Measurements from ENCODE around the gene KIF21A. TPM values are rescaled to one million over a fixed set of nuclear protein-coding genes. Genes with fewer than 3 reads are reported as not detected.

The KIF21A gene
- polyA plus RNA-seq, 1 donor from 2014 or later, result 130 TPM

DNA sequence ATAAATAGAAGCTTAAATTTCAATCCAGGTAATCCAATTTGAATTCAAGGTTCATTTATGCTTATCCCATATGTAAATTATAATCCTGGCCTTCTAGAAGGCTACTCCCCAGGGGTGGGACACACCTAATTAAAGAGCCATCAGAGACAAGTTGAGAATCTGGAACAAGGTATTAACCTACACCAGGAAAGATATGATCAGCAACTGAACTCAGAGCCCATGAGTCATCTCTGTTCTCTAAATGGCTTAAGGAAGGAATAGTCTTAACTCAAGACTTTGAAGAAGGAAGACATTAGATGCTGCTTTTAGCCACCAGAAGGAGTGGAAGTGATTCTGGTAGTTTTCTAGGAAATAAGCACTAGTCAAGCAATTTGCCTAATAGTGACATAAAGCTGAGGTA is 88.0 kb downstream of the KIF21A start:
- Histone ChIP-seq H4K20me1 (ENCODE audit: insufficient read depth) (no peaks in the 10 kb centered on the region), H3K36me3 (ENCODE audit: insufficient read depth, low read length) (peaks cover 29% of the 10 kb centered on the region), H3K4me3 (ENCODE audit: low read length) (no peak overlapping the region), H3K27ac (ENCODE audit: low read length) (no peak overlapping the region), H2AFZ (ENCODE audit: low read depth, low read length) (no peak overlapping the region), H3K9ac (ENCODE audit: low read length) (no peak overlapping the region), H3K9me2 (ENCODE audit: insufficient read depth, low read length) (no peaks in the 10 kb centered on the region), H3K27me3 (ENCODE audit: insufficient read depth, low read depth, low read length) (no peaks in the 10 kb centered on the region), H3K4me2 (ENCODE audit: low read length) (no peak overlapping the region), H3K9me3 (ENCODE audit: low read length) (no peaks in the 10 kb centered on the region), H3F3A (ENCODE audit: insufficient read depth, low read length, poor library complexity, severe bottlenecking) (no peaks in the 10 kb centered on the region), H3K79me2 (replicated peaks; ENCODE audit: insufficient read depth, low read length) (no peaks in the 10 kb centered on the region)
- TF ChIP-seq SMC3 (conservative IDR thresholded peaks at IDR 0.05; ENCODE audit: poor library complexity), result no peak

DNA sequence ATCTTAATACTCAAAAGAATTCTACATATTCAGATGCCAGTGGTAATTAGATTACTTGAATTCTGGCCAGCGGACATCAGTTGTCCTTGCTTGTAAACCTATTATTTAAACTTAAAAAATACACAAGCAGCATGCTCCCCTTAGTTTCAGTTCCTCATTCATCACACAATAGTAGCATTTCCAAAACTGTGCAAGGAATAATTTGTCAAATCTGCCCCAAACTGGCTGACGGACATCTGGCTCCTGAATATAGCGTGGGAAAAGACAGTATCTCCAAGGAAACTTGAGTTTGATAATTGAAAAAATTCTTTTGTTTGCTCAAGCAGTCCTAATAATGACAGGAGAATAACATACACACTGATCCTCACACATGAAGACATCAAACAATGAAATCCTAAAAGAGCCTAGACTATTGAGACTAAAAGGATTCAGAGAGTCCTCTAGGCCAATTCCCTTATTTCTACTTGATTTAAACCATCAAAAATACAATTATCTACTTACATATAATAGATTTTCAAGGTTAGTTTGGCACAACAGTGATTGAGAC is 90.4 kb downstream of the KIF21A start:
- no peak overlapping the region for H3K4me3 ChIP-seq (ENCODE audit: low read length)
- H3K27ac ChIP-seq (ENCODE audit: low read length), result no peak overlapping the region
- no peaks in the 10 kb centered on the region for H4K20me1 ChIP-seq (ENCODE audit: insufficient read depth)
- H3K36me3 ChIP-seq (ENCODE audit: insufficient read depth, low read length), result peaks cover 20% of the 10 kb centered on the region
- H3F3A ChIP-seq (ENCODE audit: insufficient read depth, low read length, poor library complexity, severe bottlenecking), result no peaks in the 10 kb centered on the region
- TF ChIP-seq EZH2 (IDR thresholded peaks at IDR 0.05; ENCODE audit: borderline replicate concordance, insufficient read depth, low read length, poor library complexity, severe bottlenecking), result no peak
- H3K79me2 ChIP-seq (replicated peaks; ENCODE audit: insufficient read depth, low read length), result no peaks in the 10 kb centered on the region
- no peaks in the 10 kb centered on the region for H3K9me2 ChIP-seq (ENCODE audit: insufficient read depth, low read length)
- H3K9ac ChIP-seq (ENCODE audit: low read length), result no peak overlapping the region
- H3K9me3 ChIP-seq (ENCODE audit: low read length), result no peaks in the 10 kb centered on the region
- no peaks in the 10 kb centered on the region for H3K27me3 ChIP-seq (ENCODE audit: insufficient read depth, low read depth, low read length)
- H3K4me2 ChIP-seq (ENCODE audit: low read length), result no peak overlapping the region
- H2AFZ ChIP-seq (ENCODE audit: low read depth, low read length), result no peak overlapping the region

DNA sequence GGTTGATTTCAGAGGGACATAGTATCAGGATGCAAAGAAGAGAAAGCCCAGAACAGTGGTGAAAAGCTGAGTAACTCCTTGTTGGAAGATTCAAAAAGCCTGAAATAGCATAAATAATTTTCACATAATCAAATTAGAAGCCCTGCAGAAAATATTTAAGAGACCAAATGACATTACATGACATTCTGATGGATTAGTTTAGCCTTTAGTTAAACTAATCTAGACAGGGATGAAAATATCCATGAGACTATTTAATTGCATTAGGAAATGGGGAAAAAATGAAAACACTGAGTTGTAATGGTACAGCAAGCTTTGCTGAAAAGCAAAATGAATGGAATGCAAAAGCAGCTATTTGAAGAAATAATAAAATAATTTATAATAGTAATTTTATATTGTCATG is 91.8 kb downstream of the KIF21A start:
- H3K27ac ChIP-seq (ENCODE audit: low read length), result no peak overlapping the region
- H3K27me3 ChIP-seq (ENCODE audit: insufficient read depth, low read depth, low read length), result no peaks in the 10 kb centered on the region
- no peaks in the 10 kb centered on the region for H3K9me2 ChIP-seq (ENCODE audit: insufficient read depth, low read length)
- no peak overlapping the region for H3K4me3 ChIP-seq (ENCODE audit: low read length)
- H3K4me2 ChIP-seq (ENCODE audit: low read length), result no peak overlapping the region
- no peaks in the 10 kb centered on the region for H4K20me1 ChIP-seq (ENCODE audit: insufficient read depth)
- peaks cover 11% of the 10 kb centered on the region for H3K36me3 ChIP-seq (ENCODE audit: insufficient read depth, low read length)
- no peaks in the 10 kb centered on the region for H3F3A ChIP-seq (ENCODE audit: insufficient read depth, low read length, poor library complexity, severe bottlenecking)
- no peak overlapping the region for H3K9ac ChIP-seq (ENCODE audit: low read length)
- TF ChIP-seq SMC3 (conservative IDR thresholded peaks at IDR 0.05; ENCODE audit: poor library complexity) (no peak), EZH2 (IDR thresholded peaks at IDR 0.05; ENCODE audit: borderline replicate concordance, insufficient read depth, low read length, poor library complexity, severe bottlenecking) (no peak), TAF1 (IDR thresholded peaks at IDR 0.05; ENCODE audit: low read depth) (no peak), POLR2AphosphoS5 (IDR thresholded peaks at IDR 0.05) (no peak)
- H3K79me2 ChIP-seq (replicated peaks; ENCODE audit: insufficient read depth, low read length), result no peaks in the 10 kb centered on the region
- H2AFZ ChIP-seq (ENCODE audit: low read depth, low read length), result no peak overlapping the region
- H3K9me3 ChIP-seq (ENCODE audit: low read length), result no peaks in the 10 kb centered on the region

DNA sequence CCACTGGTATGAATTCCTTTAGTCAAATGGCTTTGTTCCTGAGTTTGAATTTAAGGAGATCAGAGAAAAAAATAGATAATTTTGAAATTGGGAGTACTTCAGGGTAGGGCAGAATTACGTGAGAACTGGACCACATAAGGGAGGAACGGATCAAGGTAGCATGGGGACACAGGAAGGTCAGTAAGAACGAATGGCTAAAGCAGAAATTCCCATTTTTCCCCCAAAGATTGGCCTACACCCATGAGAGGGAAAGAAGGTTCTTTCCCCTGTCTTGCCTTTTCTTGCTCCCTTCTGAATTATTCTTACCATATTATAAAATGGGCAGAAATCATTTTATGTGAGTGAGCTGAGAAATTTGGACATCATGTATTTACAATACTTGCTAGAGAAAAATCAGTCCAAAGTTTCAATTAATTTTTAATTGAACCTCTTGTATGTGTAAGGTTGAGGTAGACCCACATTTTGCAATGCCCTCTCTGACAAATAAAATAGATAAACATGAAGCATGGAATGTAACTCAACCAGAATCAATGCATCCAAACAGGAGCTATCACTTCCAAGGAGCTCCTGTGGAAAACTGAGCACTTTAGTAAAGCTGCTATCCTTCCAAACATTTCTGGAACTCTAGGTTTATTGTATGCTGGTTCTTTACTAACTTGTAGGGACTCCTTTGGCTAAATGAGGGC is 93.8 kb downstream of the KIF21A start:
- Histone ChIP-seq H3K79me2 (replicated peaks; ENCODE audit: insufficient read depth, low read length) (no peaks in the 10 kb centered on the region), H3K9me3 (ENCODE audit: low read length) (no peaks in the 10 kb centered on the region), H3K36me3 (ENCODE audit: insufficient read depth, low read length) (peaks cover 7% of the 10 kb centered on the region), H3K27me3 (ENCODE audit: insufficient read depth, low read depth, low read length) (no peaks in the 10 kb centered on the region), H3K9me2 (ENCODE audit: insufficient read depth, low read length) (no peaks in the 10 kb centered on the region), H3K4me3 (ENCODE audit: low read length) (no peak overlapping the region), H3K9ac (ENCODE audit: low read length) (no peak overlapping the region), H4K20me1 (ENCODE audit: insufficient read depth) (no peaks in the 10 kb centered on the region), H2AFZ (ENCODE audit: low read depth, low read length) (no peak overlapping the region), H3K4me2 (ENCODE audit: low read length) (no peak overlapping the region), H3F3A (ENCODE audit: insufficient read depth, low read length, poor library complexity, severe bottlenecking) (no peaks in the 10 kb centered on the region), H3K27ac (ENCODE audit: low read length) (no peak overlapping the region)
- TF ChIP-seq EP300 (conservative IDR thresholded peaks at IDR 0.05; ENCODE audit: poor library complexity, severe bottlenecking) (no peak), MXI1 (conservative IDR thresholded peaks at IDR 0.05; ENCODE audit: poor library complexity, severe bottlenecking) (no peak), POLR2AphosphoS5 (IDR thresholded peaks at IDR 0.05) (no peak), TAF1 (IDR thresholded peaks at IDR 0.05; ENCODE audit: low read depth) (no peak), EZH2 (IDR thresholded peaks at IDR 0.05; ENCODE audit: borderline replicate concordance, insufficient read depth, low read length, poor library complexity, severe bottlenecking) (no peak)
- TF ChIP-seq, protein P1, sequence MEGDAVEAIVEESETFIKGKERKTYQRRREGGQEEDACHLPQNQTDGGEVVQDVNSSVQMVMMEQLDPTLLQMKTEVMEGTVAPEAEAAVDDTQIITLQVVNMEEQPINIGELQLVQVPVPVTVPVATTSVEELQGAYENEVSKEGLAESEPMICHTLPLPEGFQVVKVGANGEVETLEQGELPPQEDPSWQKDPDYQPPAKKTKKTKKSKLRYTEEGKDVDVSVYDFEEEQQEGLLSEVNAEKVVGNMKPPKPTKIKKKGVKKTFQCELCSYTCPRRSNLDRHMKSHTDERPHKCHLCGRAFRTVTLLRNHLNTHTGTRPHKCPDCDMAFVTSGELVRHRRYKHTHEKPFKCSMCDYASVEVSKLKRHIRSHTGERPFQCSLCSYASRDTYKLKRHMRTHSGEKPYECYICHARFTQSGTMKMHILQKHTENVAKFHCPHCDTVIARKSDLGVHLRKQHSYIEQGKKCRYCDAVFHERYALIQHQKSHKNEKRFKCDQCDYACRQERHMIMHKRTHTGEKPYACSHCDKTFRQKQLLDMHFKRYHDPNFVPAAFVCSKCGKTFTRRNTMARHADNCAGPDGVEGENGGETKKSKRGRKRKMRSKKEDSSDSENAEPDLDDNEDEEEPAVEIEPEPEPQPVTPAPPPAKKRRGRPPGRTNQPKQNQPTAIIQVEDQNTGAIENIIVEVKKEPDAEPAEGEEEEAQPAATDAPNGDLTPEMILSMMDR (IDR thresholded peaks at IDR 0.05; ENCODE audit: poor library complexity, severe bottlenecking), result no peak
- TF ChIP-seq, protein P2, sequence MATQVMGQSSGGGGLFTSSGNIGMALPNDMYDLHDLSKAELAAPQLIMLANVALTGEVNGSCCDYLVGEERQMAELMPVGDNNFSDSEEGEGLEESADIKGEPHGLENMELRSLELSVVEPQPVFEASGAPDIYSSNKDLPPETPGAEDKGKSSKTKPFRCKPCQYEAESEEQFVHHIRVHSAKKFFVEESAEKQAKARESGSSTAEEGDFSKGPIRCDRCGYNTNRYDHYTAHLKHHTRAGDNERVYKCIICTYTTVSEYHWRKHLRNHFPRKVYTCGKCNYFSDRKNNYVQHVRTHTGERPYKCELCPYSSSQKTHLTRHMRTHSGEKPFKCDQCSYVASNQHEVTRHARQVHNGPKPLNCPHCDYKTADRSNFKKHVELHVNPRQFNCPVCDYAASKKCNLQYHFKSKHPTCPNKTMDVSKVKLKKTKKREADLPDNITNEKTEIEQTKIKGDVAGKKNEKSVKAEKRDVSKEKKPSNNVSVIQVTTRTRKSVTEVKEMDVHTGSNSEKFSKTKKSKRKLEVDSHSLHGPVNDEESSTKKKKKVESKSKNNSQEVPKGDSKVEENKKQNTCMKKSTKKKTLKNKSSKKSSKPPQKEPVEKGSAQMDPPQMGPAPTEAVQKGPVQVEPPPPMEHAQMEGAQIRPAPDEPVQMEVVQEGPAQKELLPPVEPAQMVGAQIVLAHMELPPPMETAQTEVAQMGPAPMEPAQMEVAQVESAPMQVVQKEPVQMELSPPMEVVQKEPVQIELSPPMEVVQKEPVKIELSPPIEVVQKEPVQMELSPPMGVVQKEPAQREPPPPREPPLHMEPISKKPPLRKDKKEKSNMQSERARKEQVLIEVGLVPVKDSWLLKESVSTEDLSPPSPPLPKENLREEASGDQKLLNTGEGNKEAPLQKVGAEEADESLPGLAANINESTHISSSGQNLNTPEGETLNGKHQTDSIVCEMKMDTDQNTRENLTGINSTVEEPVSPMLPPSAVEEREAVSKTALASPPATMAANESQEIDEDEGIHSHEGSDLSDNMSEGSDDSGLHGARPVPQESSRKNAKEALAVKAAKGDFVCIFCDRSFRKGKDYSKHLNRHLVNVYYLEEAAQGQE (IDR thresholded peaks at IDR 0.05; ENCODE audit: borderline replicate concordance), result no peak

All from neural cell (in vitro differentiated cells).